Measurements from ENCODE around the gene PGR.

Gene PGR

DNA sequence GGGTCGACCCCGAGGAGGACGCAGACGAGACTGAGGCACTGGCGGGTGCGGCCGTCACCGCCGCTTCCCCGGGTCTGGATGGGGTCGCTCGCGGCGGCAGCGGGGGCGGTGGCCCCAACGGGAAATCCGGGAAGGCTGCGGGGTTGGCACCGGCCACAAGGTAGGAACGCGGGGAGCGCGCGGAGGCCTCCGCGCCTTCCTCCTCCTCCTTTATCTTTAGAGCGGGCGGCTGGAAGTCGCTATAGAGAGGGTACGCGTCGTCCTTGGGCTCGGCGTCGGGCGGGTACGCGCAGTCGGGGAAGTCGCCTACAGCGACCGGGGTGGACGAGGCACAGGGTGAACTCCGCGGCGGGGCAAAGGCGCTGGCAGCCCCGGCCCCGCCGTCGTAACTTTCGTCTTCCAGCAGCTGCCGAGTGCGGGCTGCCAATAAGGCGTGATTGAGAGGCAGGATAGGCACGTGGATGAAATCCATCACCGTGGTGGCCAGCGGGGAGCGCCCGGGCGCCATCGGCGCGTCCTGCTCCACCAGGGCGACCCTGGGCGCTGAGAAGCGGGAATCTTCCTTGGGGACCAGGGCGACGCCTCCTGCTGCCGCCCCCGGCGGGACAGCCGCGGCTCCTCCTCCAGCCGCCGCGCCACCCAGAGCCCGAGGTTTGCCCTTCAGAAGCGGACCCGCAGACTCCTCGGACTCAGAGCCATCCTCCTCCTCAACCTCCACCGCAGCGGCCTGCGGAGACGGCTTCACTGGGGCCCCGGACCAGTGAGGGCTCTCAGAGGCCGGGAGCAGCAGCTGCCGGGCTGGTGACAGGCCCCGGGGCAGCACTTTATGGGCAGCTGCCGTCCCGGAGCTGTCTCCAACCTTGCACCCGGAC is 1.7 kb downstream of the PGR start:
- Histone ChIP-seq H2BK120ac (ENCODE audit: low read depth, low read length) (no peak overlapping the region), H3K23ac (ENCODE audit: low read depth, low read length, poor library complexity) (peak overlapping the region; percentile 65), H2AFZ (ENCODE audit: low read length) (peak overlapping the region; percentile 87), H3K27me3 (ENCODE audit: control insufficient read depth in 3 of 3, insufficient read depth in 3 of 3, low read depth in 1 of 3, low read length in 3 of 3) (peaks cover 31 to 85% (median 43%) of the 10 kb centered on the region in 3 experiments), H3K9me3 (replicated peaks in 1 of 2; ENCODE audit: control insufficient read depth in 2 of 2, insufficient read depth in 1 of 2, low read depth in 1 of 2, low read length in 2 of 2) (no peaks in the 10 kb centered on the region), H3K79me1 (ENCODE audit: low read depth, low read length) (peaks cover 2% of the 10 kb centered on the region), H3K9ac (ENCODE audit: low read depth, low read length, poor library complexity) (peak overlapping the region; percentile 81), H3K4me2 (ENCODE audit: insufficient read depth, low read length, poor library complexity, severe bottlenecking) (peak overlapping the region; percentile 93), H3K14ac (ENCODE audit: low read length) (peak overlapping the region; percentile 90), H3K18ac (ENCODE audit: low read length) (peak overlapping the region; percentile 76), H2AK5ac (ENCODE audit: low read depth, low read length) (peak overlapping the region; percentile 63), H3K4me3 (ENCODE audit: low read length in 2 of 2) (peak overlapping the region in 1 of 2 donors; percentile 79), H3K27ac (replicated peaks; ENCODE audit: low read length) (no peak overlapping the region), H4K8ac (ENCODE audit: low read depth, low read length) (no peak overlapping the region), H3K4ac (ENCODE audit: low read length) (no peak overlapping the region), H2BK5ac (ENCODE audit: low read length) (peak overlapping the region; percentile 24), H2BK15ac (ENCODE audit: low read length) (no peak overlapping the region), H2BK12ac (ENCODE audit: low read length) (no peak overlapping the region), H3K4me1 (ENCODE audit: control insufficient read depth in 2 of 2, insufficient read depth in 1 of 2, low read depth in 1 of 2, low read length in 2 of 2) (peaks cover 3 to 10% of the 10 kb centered on the region in 2 donors), H3K36me3 (replicated peaks in 1 of 2; ENCODE audit: control insufficient read depth in 2 of 2, insufficient read depth in 2 of 2, low read length in 2 of 2) (no peaks in the 10 kb centered on the region), H4K91ac (ENCODE audit: low read depth, low read length, poor library complexity) (no peak overlapping the region)
- no CpG with 5 or more reads among the region's 93 CpGs for WGBS, 2 donors (ENCODE audit: extremely low coverage in 2 of 2, insufficient read length in 2 of 2, insufficient replicate concordance in 1 of 2)
- DNase-seq (ENCODE audit: low spot score): peak; percentile 36

- H2AK5ac ChIP-seq (ENCODE audit: low read depth, low read length): peak overlapping the region; percentile 37
- no peak overlapping the region for H4K8ac ChIP-seq (ENCODE audit: low read depth, low read length)
- H3K4me2 ChIP-seq (ENCODE audit: insufficient read depth, low read length, poor library complexity, severe bottlenecking): peak overlapping the region; percentile 93
- H2BK5ac ChIP-seq (ENCODE audit: low read length): peak overlapping the region; percentile 24
- no peak overlapping the region for H2BK120ac ChIP-seq (ENCODE audit: low read depth, low read length)
- H3K36me3 ChIP-seq (replicated peaks in 1 of 2; ENCODE audit: control insufficient read depth in 2 of 2, insufficient read depth in 2 of 2, low read length in 2 of 2): no peaks in the 10 kb centered on the region
- no peak overlapping the region for H3K4ac ChIP-seq (ENCODE audit: low read length)
- peaks cover 3 to 10% of the 10 kb centered on the region in 2 donors for H3K4me1 ChIP-seq (ENCODE audit: control insufficient read depth in 2 of 2, insufficient read depth in 1 of 2, low read depth in 1 of 2, low read length in 2 of 2)
- H3K18ac ChIP-seq (ENCODE audit: low read length): peak overlapping the region; percentile 76
- H3K23ac ChIP-seq (ENCODE audit: low read depth, low read length, poor library complexity): peak overlapping the region; percentile 65
- no peak overlapping the region for H3K27ac ChIP-seq (replicated peaks; ENCODE audit: low read length)
- no CpG with 5 or more reads among the region's 55 CpGs for WGBS, 2 donors (ENCODE audit: extremely low coverage in 2 of 2, insufficient read length in 2 of 2, insufficient replicate concordance in 1 of 2)
- H3K14ac ChIP-seq (ENCODE audit: low read length): peak overlapping the region; percentile 90
- H3K4me3 ChIP-seq (ENCODE audit: low read length in 2 of 2): peak overlapping the region in 1 of 2 donors; percentile 79
- peak overlapping the region; percentile 81 for H3K9ac ChIP-seq (ENCODE audit: low read depth, low read length, poor library complexity)
- peaks cover 31 to 88% (median 43%) of the 10 kb centered on the region in 3 experiments for H3K27me3 ChIP-seq (ENCODE audit: control insufficient read depth in 3 of 3, insufficient read depth in 3 of 3, low read depth in 1 of 3, low read length in 3 of 3)
- no peak overlapping the region for H2BK12ac ChIP-seq (ENCODE audit: low read length)
- no peaks in the 10 kb centered on the region for H3K9me3 ChIP-seq (replicated peaks in 1 of 2; ENCODE audit: control insufficient read depth in 2 of 2, insufficient read depth in 1 of 2, low read depth in 1 of 2, low read length in 2 of 2)
- no peak overlapping the region for H2BK15ac ChIP-seq (ENCODE audit: low read length)
- H2AFZ ChIP-seq (ENCODE audit: low read length): peak overlapping the region; percentile 87
- H4K91ac ChIP-seq (ENCODE audit: low read depth, low read length, poor library complexity): no peak overlapping the region
- H3K79me1 ChIP-seq (ENCODE audit: low read depth, low read length): peaks cover 2% of the 10 kb centered on the region
- DNase-seq (ENCODE audit: low spot score): no peak
These were observed 2.4 kb downstream of the PGR start for GRCh38 chr11:101127197-101127698.

DNA sequence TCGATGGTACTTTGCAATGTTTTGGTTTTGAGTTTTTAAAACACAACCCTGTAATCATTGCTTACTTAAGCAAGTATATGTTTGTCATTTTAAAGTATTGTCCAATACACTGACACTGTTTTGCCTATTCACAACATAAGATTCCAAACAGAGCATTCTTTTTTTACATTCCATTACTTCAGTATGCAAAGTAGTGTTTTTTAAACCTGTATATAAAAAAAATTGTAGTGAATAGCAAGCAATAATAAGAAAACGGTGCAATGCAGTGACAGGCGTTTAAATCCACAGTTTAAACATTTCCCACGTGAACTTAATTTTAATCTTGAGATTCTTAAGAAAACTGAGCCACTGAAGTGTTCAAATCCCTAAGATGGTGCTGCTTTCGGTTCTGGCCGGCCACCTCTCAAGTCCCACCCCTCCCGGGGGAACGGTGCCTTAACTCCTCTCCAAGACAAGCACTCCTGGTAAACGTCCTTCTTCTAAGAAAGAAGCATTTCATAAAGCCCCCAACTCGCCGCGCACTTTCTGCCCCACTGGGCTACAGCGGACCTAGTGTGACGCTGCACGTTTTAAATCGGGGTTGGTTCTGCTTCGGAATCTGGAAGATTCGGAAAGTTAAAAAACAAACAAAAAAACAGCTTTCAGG is 2.9 kb downstream of the PGR start:
- H3K4me3 ChIP-seq (ENCODE audit: low read length in 2 of 2): peak overlapping the region in 1 of 2 donors; percentile 79
- peak overlapping the region; percentile 87 for H2AFZ ChIP-seq (ENCODE audit: low read length)

More for the DNA sequence above, 2.9 kb downstream of the PGR start:
- Histone ChIP-seq H3K4ac (ENCODE audit: low read length) (no peak overlapping the region), H3K4me2 (ENCODE audit: insufficient read depth, low read length, poor library complexity, severe bottlenecking) (peak overlapping the region; percentile 93), H3K27ac (replicated peaks; ENCODE audit: low read length) (no peak overlapping the region), H3K36me3 (replicated peaks in 1 of 2; ENCODE audit: control insufficient read depth in 2 of 2, insufficient read depth in 2 of 2, low read length in 2 of 2) (no peaks in the 10 kb centered on the region), H3K18ac (ENCODE audit: low read length) (no peak overlapping the region), H4K8ac (ENCODE audit: low read depth, low read length) (no peak overlapping the region), H3K27me3 (ENCODE audit: control insufficient read depth in 3 of 3, insufficient read depth in 3 of 3, low read depth in 1 of 3, low read length in 3 of 3) (peaks cover 31 to 82% (median 43%) of the 10 kb centered on the region in 3 experiments), H2BK120ac (ENCODE audit: low read depth, low read length) (no peak overlapping the region), H2BK5ac (ENCODE audit: low read length) (no peak overlapping the region), H3K9ac (ENCODE audit: low read depth, low read length, poor library complexity) (no peak overlapping the region), H2BK12ac (ENCODE audit: low read length) (no peak overlapping the region), H4K91ac (ENCODE audit: low read depth, low read length, poor library complexity) (no peak overlapping the region), H2BK15ac (ENCODE audit: low read length) (no peak overlapping the region), H3K23ac (ENCODE audit: low read depth, low read length, poor library complexity) (no peak overlapping the region), H2AK5ac (ENCODE audit: low read depth, low read length) (no peak overlapping the region), H3K9me3 (replicated peaks in 1 of 2; ENCODE audit: control insufficient read depth in 2 of 2, insufficient read depth in 1 of 2, low read depth in 1 of 2, low read length in 2 of 2) (no peaks in the 10 kb centered on the region), H3K79me1 (ENCODE audit: low read depth, low read length) (peaks cover 2% of the 10 kb centered on the region), H3K14ac (ENCODE audit: low read length) (no peak overlapping the region), H3K4me1 (ENCODE audit: control insufficient read depth in 2 of 2, insufficient read depth in 1 of 2, low read depth in 1 of 2, low read length in 2 of 2) (peaks cover 3 to 10% of the 10 kb centered on the region in 2 donors)
- WGBS, 2 donors (ENCODE audit: extremely low coverage in 2 of 2, insufficient read length in 2 of 2, insufficient replicate concordance in 1 of 2): no CpG with 5 or more reads among the region's 18 CpGs
- DNase-seq (ENCODE audit: low spot score): peak; percentile 21
